ENCODE data around the gene MED13L.

GRCh38 chr12:116194935-116195431 lies 82.5 kb downstream of the MED13L start:
- no peak for TF ChIP-seq CTCF (IDR thresholded peaks at IDR 0.05)
- TF ChIP-seq POLR2A (IDR thresholded peaks at IDR 0.05): no peak
